CD14-positive monocyte (primary cell): ENCODE measurements around the gene POLDIP3. TPM values are rescaled to one million over a fixed set of nuclear protein-coding genes. Genes with fewer than 3 reads are reported as not detected.

Source experiments
- DNase-seq, 3 donors: peaks; one replicate each; pipeline ENCODE4 v3.0.0-alpha.2; 2011 to 2022
- H2AFZ ChIP-seq: 2 replicates; pipeline ENCODE4 v1.6.0; 2012; ENCODE audit warnings: mild to moderate bottlenecking, low read depth, low read length, inconsistent platforms; ENCODE audit not compliant: insufficient read depth, poor library complexity, severe bottlenecking
- H3K27ac ChIP-seq, 2 donors: 1 replicate in 1 of 2; 2 replicates in 1 of 2; pipeline ENCODE4 v1.5.1; 2012 to 2013; ENCODE audit warnings: low read length in 2 of 2, control low read depth in 1 of 2, inconsistent platforms in 1 of 2, low read depth in 1 of 2, mild to moderate bottlenecking in 1 of 2
- H3K27me3 ChIP-seq, 2 donors: one replicate each; pipeline versions ENCODE4 v1.6.0 to v1.6.1; 2011 to 2013; ENCODE audit warnings: low read length in 2 of 2; ENCODE audit not compliant: control insufficient read depth in 2 of 2, insufficient read depth in 2 of 2
- H3K36me3 ChIP-seq, 2 donors: replicated peaks in 1 of 2; 1 replicate in 1 of 2; 2 replicates in 1 of 2; pipeline versions ENCODE4 v1.5.1 to v1.6.1; 2012 to 2013; ENCODE audit warnings: low read length in 2 of 2, control low read depth in 1 of 2, inconsistent platforms in 1 of 2, mild to moderate bottlenecking in 1 of 2; ENCODE audit not compliant: insufficient read depth in 2 of 2, control insufficient read depth in 1 of 2
- H3K4me1 ChIP-seq, 2 donors: 1 replicate in 1 of 2; 2 replicates in 1 of 2; pipeline versions ENCODE4 v1.5.1 to v1.6.1; 2012 to 2013; ENCODE audit warnings: low read length in 2 of 2, control low read depth in 1 of 2, inconsistent platforms in 1 of 2, mild to moderate bottlenecking in 1 of 2, moderate library complexity in 1 of 2; ENCODE audit not compliant: insufficient read depth in 2 of 2, control insufficient read depth in 1 of 2
- H3K4me2 ChIP-seq: replicated peaks from 2 replicates; pipeline ENCODE3; 2012; ENCODE audit warnings: low read length, moderate library complexity, mild to moderate bottlenecking; ENCODE audit not compliant: poor library complexity, severe bottlenecking; ENCODE audit errors: extremely low read depth
- H3K4me3 ChIP-seq, 3 experiments: fragments of 200-600 bp in 1 of 3; sonication (generic) in 1 of 3; replicated peaks in 1 of 3; 1 replicate in 2 of 3; 2 replicates in 1 of 3; pipeline ENCODE4 v1.5.1; 2011 to 2013; ENCODE audit warnings: low read length in 3 of 3, mild to moderate bottlenecking in 3 of 3, control low read depth in 2 of 3, low read depth in 2 of 3, inconsistent platforms in 1 of 3, moderate library complexity in 1 of 3
- H3K79me2 ChIP-seq: 2 replicates; pipeline ENCODE4 v1.6.0; 2012; ENCODE audit warnings: mild to moderate bottlenecking, control low read depth, inconsistent platforms, low read length, moderate library complexity; ENCODE audit not compliant: insufficient read depth
- H3K9ac ChIP-seq: 2 replicates; pipeline ENCODE4 v1.6.0; 2017; ENCODE audit warnings: low read length, mild to moderate bottlenecking; ENCODE audit not compliant: insufficient read depth, poor library complexity, severe bottlenecking
- H3K9me3 ChIP-seq, 2 donors: replicated peaks in 1 of 2; 1 replicate in 1 of 2; 2 replicates in 1 of 2; pipeline versions ENCODE4 v1.5.1 to v1.6.1; 2012 to 2013; ENCODE audit warnings: low read length in 2 of 2, control low read depth in 1 of 2; ENCODE audit not compliant: control insufficient read depth in 1 of 2, insufficient read depth in 1 of 2
- H4K20me1 ChIP-seq: 2 replicates; pipeline ENCODE4 v1.6.0; 2012; ENCODE audit warnings: mild to moderate bottlenecking, low read length, control low read depth, moderate library complexity; ENCODE audit not compliant: insufficient read depth
- H3K27ac Mint-ChIP-seq, 7 donors: one replicate each; pipeline ENCODE4 v1.8.0; 2020; ENCODE audit warnings: mild to moderate bottlenecking in 7 of 7, mixed read lengths in 7 of 7, moderate library complexity in 6 of 7, inconsistent platforms in 2 of 7
- H3K27me3 Mint-ChIP-seq, 3 donors: one replicate each; pipeline ENCODE4 v1.8.0; 2021 to 2022; ENCODE audit warnings: low read depth in 3 of 3, mild to moderate bottlenecking in 3 of 3, mixed read lengths in 3 of 3, moderate library complexity in 3 of 3, inconsistent platforms in 1 of 3
- H3K36me3 Mint-ChIP-seq, 2 donors: one replicate each; pipeline ENCODE4 v1.8.0; 2020; ENCODE audit warnings: mixed read lengths in 2 of 2, inconsistent platforms in 1 of 2, mild to moderate bottlenecking in 1 of 2
- H3K4me1 Mint-ChIP-seq: one replicate; pipeline ENCODE4 v1.8.0; 2020; ENCODE audit warnings: mild to moderate bottlenecking, mixed read lengths
- H3K4me3 Mint-ChIP-seq, 2 donors: one replicate each; pipeline ENCODE4 v1.8.0; 2020; ENCODE audit warnings: mild to moderate bottlenecking in 2 of 2, mixed read lengths in 2 of 2, moderate library complexity in 1 of 2
- H3K9me3 Mint-ChIP-seq, 7 donors: one replicate each; pipeline ENCODE4 v1.8.0; 2020 to 2022; ENCODE audit warnings: mixed read lengths in 7 of 7, mild to moderate bottlenecking in 6 of 7, moderate library complexity in 6 of 7, inconsistent platforms in 2 of 7
- WGBS: methylation state at CpG from one replicate; pipeline ENCODE4 v1.1.5; 2013; ENCODE audit warnings: missing lambda C conversion rate; ENCODE audit not compliant: insufficient coverage; 5-methylcytosine and 5-hydroxymethylcytosine counted together
- intact Hi-C, 2 donors: fragments of 100-400 bp; cut with micrococcal nuclease; formaldehyde crosslinking; loops; one replicate each; pipeline versions ENCODE4 v1.15.0 to v1.15.1; 2023
- polyA plus RNA-seq, 3 donors: library from polyadenylated mRNA; depleted of rRNA in 1 of 3; unstranded in 2 of 3; stranded (reverse) in 1 of 3; fragments of 300-500 nt in 2 of 3; fragments of >200 nt in 1 of 3; fragmentation: Illumina TruSeq in 2 of 3; gene quantifications; 1 replicate in 2 of 3; 2 replicates in 1 of 3; pipeline ENCODE4 v1.2.3, GENCODE V29; 2012 to 2021
- TF ChIP-seq, protein P1 (sequence below): fragments of 200-600 bp; IDR thresholded peaks from one replicate; pipeline ENCODE4 v1.8.0; 2022; ENCODE audit warnings: antibody characterized with exemption, mild to moderate bottlenecking

Gene POLDIP3
- polyA plus RNA-seq, 3 donors = 46.3 to 55.3 (median 53.8) TPM

DNA sequence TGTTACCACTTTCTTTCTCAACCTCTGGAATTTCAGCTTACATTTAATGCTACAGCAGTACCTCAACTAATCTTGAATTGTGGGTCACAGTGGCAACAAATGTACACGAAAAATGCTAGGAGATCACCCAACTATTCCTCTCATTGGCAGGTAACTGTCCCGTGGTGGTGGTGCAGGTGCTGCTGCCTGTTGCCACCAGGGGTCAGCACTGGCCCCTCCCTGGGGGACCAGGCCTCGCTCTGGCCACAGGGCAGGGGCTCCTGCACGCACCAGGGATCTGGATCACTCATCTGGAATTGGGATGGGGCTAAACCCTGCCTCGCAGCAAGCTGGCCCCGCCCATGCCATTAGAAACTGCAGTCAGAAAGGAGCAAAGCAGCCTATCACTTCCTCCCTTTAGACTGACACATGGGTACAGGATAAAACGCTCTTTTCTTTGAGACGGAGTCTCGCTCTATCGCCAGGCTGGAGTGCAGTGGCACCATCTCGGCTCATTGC lies 6.9 kb upstream of the POLDIP3 start:
- peaks cover 36 to 71% of the 10 kb centered on the region in 2 donors for H3K36me3 Mint-ChIP-seq
- peak; percentile 18 to 52 (median 39) for DNase-seq
- H3K4me1 Mint-ChIP-seq = peaks cover 19% of the 10 kb centered on the region
- Histone ChIP-seq H3K4me3 (no peak overlapping the region), H3K9ac (no peak overlapping the region), H3K36me3 (peaks cover 41 to 63% of the 10 kb centered on the region in 2 donors), H3K4me2 (no peak overlapping the region), H2AFZ (no peak overlapping the region), H3K79me2 (no peaks in the 10 kb centered on the region), H3K27me3 (no peaks in the 10 kb centered on the region), H3K9me3 (no peaks in the 10 kb centered on the region), H4K20me1 (no peaks in the 10 kb centered on the region), H3K4me1 (peaks cover 10 to 20% of the 10 kb centered on the region in 2 donors), H3K27ac (no peak overlapping the region)
- H3K9me3 Mint-ChIP-seq = peaks cover 0 to 2% (median 0%) of the 10 kb centered on the region in 7 donors
- H3K4me3 Mint-ChIP-seq = no peak overlapping the region
- H3K27ac Mint-ChIP-seq = peak overlapping the region in 2 of 7 donors; percentile 15 to 33
- H3K27me3 Mint-ChIP-seq = peaks cover 0 to 3% (median 0%) of the 10 kb centered on the region in 3 donors
- TF ChIP-seq, protein P1, sequence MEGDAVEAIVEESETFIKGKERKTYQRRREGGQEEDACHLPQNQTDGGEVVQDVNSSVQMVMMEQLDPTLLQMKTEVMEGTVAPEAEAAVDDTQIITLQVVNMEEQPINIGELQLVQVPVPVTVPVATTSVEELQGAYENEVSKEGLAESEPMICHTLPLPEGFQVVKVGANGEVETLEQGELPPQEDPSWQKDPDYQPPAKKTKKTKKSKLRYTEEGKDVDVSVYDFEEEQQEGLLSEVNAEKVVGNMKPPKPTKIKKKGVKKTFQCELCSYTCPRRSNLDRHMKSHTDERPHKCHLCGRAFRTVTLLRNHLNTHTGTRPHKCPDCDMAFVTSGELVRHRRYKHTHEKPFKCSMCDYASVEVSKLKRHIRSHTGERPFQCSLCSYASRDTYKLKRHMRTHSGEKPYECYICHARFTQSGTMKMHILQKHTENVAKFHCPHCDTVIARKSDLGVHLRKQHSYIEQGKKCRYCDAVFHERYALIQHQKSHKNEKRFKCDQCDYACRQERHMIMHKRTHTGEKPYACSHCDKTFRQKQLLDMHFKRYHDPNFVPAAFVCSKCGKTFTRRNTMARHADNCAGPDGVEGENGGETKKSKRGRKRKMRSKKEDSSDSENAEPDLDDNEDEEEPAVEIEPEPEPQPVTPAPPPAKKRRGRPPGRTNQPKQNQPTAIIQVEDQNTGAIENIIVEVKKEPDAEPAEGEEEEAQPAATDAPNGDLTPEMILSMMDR = peak; percentile 87
- intact Hi-C loops = no loop called here
- WGBS = 69% methylated on average over 10 of the region's 11 CpGs

DNA sequence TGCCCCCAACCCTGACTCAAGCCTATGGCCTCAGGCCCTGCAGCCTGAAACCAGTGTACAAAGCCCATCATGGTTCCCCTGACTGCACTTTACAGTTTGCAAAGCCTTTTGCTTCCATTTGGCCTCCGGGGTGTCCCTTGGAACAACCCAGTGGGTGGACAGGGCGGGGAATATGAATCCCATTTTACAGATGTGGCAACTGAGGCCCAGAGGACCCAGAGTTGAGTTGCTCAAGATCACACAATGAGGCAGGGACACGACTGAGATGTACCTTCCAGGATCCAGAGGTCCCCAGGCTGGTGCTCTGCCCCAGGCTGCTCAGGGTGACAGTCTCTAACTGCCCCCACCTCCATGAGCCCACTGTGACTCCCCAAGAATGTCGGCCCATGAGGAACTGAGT lies 5.4 kb upstream of the POLDIP3 start:
- peaks cover 30% of the 10 kb centered on the region for H3K4me1 Mint-ChIP-seq
- no peak overlapping the region for H3K27ac ChIP-seq
- intact Hi-C loops = no loop called here
- 94% methylated on average over 2 of the region's 4 CpGs for WGBS
- peaks cover 23 to 57% of the 10 kb centered on the region in 2 donors for H3K36me3 Mint-ChIP-seq
- no peaks in the 10 kb centered on the region for H3K79me2 ChIP-seq
- peaks cover 0 to 2% (median 0%) of the 10 kb centered on the region in 7 donors for H3K9me3 Mint-ChIP-seq
- peaks cover 22 to 32% of the 10 kb centered on the region in 2 donors for H3K4me1 ChIP-seq
- H3K9me3 ChIP-seq = no peaks in the 10 kb centered on the region
- H3K4me3 Mint-ChIP-seq = no peak overlapping the region
- no peaks in the 10 kb centered on the region for H3K27me3 ChIP-seq
- H3K9ac ChIP-seq = no peak overlapping the region
- H4K20me1 ChIP-seq = no peaks in the 10 kb centered on the region
- H3K4me3 ChIP-seq = no peak overlapping the region
- peaks cover 30 to 52% of the 10 kb centered on the region in 2 donors for H3K36me3 ChIP-seq
- H3K27me3 Mint-ChIP-seq = peaks cover 0 to 3% (median 0%) of the 10 kb centered on the region in 3 donors
- H3K27ac Mint-ChIP-seq = peak overlapping the region in 2 of 7 donors; percentile 25 to 36
- no peak overlapping the region for H2AFZ ChIP-seq
- H3K4me2 ChIP-seq = no peak overlapping the region
- TF ChIP-seq, protein P1 = no peak
- DNase-seq = no peak
